ENCODE results near the gene TEX38.
"Not testable (repeated sequence)": the region's sequence is repeated elsewhere in the genome, so short reads cannot be mapped to it uniquely, and the experiment has no call there.

DNA sequence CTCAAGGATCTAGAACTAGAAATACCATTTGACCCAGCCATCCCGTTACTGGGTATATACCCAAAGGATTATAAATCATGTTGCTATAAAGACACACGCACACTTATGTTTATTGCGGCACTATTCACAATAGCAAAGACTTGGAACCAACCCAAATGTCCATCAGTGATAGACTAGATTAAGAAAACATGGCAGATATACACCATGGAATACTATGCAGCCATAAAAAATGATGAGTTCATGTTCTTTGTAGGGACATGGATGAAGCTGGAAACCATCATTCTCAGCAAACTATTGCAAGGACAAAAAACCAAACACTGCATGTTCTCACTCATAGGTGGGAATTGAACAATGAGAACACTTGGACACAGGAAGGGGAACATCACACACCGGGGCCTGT lies 23.0 kb downstream of the TEX38 start:
- not testable (repeated sequence) for TF ChIP-seq POLR2A (IDR thresholded peaks at IDR 0.05)
- TF ChIP-seq, protein P1, sequence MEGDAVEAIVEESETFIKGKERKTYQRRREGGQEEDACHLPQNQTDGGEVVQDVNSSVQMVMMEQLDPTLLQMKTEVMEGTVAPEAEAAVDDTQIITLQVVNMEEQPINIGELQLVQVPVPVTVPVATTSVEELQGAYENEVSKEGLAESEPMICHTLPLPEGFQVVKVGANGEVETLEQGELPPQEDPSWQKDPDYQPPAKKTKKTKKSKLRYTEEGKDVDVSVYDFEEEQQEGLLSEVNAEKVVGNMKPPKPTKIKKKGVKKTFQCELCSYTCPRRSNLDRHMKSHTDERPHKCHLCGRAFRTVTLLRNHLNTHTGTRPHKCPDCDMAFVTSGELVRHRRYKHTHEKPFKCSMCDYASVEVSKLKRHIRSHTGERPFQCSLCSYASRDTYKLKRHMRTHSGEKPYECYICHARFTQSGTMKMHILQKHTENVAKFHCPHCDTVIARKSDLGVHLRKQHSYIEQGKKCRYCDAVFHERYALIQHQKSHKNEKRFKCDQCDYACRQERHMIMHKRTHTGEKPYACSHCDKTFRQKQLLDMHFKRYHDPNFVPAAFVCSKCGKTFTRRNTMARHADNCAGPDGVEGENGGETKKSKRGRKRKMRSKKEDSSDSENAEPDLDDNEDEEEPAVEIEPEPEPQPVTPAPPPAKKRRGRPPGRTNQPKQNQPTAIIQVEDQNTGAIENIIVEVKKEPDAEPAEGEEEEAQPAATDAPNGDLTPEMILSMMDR (IDR thresholded peaks at IDR 0.05): not testable (repeated sequence)
